GM19239 (cell line): ENCODE measurements around the gene RARG.

ENCODE experiments used
- DNase-seq: peaks from one replicate; pipeline ENCODE4 v3.0.0; 2011; ENCODE audit warnings: low spot score; ENCODE audit not compliant: insufficient read length
- FAIRE-seq: peaks from 2 replicates; lab custom pipeline; 2011; peaks lifted over from hg19 to GRCh38; lab: Jason Lieb, UNC

The RARG gene

DNA sequence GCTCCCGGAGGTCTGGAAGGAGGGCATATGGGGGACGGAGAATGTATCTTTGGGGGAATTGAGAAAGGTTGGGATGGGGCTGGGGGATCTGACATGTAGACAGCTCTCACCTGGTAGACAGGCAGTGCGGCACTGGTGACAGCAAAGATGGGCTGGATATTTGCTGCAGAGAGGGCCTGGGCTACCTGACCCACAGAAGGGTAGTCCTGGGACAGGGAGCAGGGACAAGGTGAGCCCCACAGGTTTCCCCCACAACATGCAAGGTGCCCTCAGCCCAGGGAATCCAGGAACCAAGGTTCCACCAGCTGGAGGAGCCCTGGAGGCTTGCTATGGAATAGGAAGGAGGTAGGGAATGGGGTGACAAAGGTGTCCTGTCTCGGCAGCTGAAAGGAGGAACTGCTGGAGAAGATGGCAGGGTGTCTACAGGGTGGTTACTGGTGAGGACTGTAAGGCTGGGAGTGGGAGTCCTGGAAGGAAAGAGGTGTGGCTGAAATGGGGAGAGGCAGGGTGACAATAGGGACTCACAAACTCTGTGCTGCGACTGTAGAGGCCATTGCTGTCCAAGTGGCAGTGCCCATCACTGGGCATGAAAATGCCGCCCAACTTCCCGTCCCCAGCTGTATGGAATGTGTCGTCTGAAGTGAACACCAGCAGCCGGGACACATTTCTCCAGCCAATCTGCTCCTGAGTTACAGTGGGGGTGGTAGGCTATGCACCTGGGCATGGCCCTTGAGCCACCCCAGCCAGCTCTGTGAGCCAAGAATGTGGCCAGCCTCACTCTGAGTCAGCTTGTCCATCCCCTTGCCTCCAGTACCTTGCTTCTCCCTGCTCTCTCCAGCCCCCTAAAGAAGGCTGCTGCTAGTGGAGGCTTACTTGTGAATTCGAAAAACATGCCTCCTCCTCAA, 36.2 kb downstream of the RARG start:
- no peak for DNase-seq
- no peak for FAIRE-seq

DNA sequence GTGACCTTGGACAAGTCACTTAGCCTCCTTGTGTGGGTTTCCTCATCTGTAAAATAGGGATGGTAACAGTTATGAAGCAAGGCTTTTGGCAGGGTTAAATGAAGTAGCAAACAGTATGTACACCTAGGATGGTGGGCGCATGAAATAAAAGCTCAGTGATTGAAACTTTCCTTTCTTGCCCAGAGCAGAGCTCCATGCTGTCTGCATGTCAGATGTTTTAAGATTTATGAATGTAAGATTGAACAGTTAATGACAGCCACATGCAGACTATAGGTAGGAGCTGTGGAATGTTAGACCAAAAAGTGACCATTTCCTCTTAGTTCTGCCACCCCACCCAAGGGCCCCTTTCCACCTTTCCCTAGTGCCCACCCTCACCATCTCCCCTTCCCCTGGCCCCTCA, 37.0 kb downstream of the RARG start:
- DNase-seq (no peak), FAIRE-seq (no peak)

DNA sequence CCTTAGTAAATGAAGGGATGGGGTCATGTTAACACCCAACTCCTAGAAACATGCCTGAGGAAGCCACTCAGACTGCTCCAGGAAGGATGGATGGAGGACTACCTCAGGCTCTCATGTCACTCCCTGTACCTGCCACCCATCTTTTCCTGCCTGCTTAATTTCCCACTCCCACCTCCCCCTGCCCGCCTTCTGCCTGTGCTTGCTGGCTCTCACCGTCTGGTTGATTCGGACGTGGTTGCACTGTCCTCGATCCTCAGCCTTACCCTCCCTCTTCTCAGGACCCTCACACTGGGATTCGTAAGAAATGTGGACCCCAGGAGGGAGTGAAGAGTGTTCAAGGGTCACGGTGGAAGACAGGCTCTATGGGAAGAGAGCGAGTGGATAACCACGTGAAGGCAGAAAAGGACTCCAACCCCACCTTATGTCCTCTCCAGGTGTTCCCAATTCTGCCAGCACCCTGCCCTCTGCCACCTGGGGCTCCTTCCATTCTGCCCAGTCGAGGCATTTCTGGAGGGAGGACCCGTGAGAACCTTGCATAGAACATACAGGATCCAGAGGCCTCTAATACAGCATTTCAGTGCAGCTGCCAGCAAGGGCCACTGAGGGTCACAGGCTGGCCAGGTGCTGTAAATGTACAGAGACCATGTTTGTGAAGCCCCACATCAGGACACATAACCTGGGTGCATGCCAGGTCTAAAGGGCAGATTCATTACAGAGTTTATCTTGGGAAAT, 37.9 kb downstream of the RARG start:
- FAIRE-seq, result no peak

DNA sequence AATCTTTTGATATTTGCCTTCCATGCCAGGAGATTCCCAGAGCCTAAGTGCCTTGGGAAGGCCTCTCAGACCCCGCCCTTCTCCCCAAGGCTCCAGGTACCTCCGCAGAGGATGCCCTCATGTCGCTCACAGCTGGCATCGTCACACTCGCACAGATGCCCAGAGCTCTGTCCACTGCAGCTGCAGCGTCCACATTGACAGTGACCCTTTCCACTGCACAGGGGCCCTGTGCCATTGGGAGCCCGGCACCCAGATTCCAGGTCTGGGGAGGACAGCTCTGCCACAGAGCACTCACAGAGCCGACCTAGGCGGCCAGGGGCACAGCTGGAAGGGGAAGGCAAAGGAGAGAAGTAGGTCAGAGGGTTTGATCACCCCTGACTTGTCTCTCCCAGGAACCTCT, 39.0 kb downstream of the RARG start:
- no peak for FAIRE-seq
- no peak for DNase-seq

More for the DNA sequence above, 37.9 kb downstream of the RARG start:
- DNase-seq, result no peak

DNA sequence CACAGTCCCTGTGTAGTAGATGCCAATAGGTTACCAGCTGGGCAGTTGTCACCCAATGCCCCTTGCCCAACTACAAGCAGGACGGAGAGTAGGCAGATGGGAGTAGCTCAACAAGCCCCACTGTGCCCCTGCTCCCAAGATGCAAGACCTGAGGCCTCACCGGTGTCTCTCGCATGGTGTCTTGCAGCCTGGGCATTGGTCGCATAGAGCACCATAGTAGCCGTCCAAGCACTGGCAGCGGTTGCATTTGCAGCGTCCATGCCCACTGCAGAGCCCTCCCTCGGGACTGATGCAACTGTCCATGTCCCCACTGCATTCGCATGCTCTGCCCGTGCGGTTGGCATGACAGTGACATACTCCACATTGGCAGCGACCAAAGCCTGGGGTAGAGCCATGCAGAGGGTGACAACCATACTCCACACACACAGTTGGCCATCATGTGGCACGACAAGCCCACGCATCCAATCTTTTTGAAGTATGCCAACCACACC, 39.4 kb downstream of the RARG start:
- no peak for DNase-seq
- FAIRE-seq, result no peak

DNA sequence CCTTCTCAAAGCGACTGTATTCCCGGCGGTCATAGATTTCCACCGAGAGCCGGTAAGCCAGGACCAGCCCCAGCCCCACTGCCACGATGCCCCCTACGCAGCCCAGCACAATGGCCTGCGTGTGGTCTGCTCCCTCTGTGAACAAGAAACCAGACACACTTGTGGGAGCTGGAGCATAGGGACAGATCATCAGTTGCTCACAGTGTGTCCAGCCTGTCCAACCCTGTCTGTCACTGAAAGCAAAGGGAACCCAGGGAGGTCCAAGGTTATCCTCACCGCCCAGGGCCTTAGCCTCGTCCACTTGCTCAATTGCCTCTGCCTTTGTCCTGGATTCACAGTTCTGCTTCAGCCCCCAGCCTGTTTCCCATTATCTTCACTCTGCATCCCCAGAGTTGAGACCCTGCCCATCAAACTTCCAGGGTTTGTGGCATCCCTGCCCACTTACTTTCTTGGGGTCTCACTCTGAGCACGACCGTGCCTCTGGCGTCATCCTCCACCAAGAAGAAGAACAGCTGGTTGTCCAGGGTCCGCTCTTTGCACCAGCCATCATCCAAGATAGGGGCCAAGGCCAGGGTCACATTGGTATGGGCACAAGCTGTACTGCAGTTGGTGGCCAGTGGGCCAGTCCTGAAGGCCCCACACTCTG, 40.0 kb downstream of the RARG start:
- DNase-seq, result no peak
- no peak for FAIRE-seq

DNA sequence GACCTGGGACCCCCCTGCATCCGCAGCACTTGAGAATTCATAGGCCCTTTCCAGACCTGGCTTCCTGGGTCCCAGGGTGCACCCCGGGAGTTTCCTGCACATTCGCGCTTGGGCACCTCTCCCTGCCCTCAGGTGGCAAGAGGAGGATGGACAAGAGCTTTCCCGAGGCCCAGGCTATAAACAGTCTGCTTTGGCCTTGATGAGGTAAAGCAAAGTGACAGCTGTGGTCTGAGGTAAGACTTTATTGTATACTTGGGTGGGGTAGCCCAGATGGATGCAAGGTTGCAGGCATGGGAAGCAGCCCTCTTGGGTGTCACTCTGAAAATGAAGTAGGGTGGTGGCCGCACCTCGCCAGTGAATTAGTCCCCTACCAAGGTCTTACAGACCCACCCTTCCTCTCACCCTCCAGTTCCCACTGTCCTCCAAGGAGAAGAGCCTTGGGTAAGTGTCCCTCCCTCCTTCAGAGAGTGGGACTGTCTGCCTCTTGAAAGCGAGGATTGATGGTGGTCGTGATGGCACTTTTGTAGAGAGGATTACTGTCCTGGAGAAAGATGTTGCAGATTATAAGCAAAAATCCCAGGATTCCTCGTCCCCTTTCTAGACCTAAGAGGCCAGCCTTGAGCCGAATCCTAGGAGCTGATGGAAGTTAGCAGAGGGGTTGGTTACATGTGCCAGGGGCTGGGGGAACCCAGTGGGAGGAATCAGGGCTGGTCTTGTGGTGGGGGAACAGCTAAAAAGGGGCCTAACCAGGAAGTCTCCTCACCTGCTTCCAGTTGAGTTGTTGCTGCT, 40.7 kb downstream of the RARG start:
- FAIRE-seq, result no peak
- no peak for DNase-seq

DNA sequence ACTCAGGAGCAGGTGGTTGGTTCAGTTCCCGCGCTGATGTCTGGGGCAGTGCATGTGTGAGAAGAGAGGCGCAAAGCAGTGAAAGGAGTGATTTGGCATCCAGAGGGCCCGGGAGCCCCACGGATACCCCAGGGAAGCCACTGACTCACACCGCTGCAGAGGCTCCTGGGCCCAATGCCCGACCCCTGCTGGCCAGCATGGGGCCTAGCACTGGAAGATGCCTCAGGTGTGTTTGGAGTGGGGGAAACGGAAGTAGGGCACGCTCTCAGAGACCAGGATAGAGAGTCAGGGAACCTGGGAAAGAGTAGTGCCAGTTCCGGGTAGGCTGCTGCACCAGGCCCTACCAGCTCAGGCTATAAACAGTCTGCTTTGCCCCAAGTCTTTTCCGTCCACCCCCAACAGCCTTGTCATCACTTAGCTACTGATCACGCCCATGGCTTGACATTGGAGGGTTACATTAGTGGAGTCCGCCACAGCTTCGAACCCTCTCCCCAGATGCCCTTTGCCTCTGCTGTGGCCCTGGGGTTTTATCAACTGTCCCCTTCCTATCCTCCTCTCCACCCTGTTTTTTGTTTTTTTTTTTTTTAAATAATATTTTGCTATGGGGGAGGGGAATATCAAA, 41.8 kb downstream of the RARG start:
- DNase-seq (no peak), FAIRE-seq (peak; percentile 79)

DNA sequence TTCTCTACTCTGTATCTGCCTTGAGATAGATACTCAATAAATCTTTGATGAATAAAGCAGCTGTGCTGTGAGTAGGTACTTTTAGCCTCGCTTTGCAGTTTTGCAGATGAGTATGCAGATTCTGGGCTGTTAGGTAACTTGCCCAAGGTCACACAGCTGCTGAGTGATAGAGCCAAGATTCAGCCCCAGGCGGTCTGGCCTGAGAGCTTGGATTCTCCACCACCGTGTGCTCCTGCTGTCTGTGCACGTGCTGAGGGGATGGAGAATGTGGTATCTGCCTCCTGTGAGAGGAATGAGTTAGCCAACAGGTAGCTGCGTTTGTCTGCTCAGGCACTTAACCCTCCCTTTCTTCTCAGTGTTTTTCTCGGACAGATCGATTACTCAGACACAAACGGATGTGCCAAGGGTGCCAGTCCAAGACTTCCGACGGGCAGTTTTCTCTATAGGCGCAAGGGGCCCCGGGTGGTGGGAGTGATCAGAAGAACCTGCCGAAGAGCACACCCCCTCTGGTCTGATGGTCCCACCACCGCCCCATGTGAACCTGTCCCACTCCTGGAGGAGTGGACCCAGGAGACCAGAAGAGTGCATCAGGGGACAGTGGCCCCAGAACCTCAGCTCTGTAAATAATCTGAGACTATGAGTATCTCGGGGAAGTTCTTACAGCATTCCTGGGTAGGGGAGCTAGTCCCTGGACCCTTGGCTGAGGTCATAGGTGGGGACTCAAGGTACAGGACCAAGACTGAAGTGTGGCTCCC, 44.7 kb downstream of the RARG start:
- no peak for DNase-seq
- FAIRE-seq, result no peak

DNA sequence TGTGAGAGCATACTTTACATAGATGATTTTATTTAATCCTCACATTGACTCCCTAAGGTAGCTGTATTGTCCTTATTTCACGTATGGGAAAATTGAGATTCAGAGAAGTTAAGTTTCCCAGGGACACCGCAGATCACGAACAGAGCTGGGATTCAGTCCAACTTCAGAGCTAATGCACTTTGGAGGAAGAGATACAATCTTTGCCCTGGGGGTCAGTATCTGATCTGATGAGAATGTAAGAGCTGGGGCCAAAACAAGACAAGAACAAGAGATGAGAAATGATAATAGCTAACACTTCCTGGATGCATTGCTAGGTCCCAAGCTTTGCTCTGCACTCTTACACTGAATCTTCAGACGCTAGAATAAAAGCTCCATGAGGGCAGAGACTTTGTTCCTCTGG, 45.3 kb downstream of the RARG start:
- FAIRE-seq (no peak), DNase-seq (no peak)

DNA sequence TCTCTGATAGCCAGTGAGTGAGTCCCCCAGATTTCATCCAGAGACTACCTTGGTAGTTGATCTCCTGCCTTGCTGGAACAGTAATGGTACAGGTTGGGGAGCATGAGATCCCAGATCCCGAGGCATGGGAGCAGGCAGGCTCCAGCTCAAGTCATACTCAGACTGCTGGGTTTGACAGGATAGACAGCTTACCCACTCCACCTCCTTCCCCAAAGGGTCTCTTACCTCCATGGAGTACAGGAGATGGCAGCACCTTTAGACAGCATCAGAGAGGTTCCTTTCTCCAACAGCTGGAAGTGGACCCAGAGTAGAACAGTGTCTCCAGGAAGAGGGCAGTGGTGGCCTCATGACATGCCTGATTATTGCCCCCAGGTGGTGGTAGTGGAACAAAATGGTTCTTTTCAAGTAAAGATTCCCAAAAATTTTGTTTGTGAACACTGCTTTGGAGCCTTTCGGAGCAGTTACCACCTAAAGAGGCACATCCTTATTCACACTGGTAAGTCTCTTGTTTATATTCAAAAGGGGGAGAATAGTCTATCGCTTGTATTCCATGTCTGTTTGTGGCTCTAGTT, 46.3 kb downstream of the RARG start:
- no peak for FAIRE-seq
- DNase-seq, result no peak

DNA sequence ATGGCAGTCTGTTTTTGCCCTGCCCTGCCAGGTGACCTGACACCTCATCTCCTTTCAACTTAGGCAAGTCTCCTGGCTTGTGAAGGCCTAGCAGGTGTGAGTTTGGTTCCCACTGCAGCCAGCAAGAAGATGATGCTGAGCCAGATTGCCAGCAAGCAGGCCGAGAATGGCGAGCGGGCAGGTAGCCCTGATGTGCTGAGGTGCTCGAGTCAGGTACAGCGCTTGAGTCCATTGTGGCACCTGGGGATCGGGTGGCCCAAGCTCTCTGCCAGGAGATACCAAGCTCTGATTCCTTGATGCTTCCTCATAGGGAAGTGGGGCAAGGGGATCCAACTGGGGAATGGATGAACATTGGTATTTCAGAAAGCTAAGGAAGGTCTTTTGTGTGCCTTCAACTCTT, 47.2 kb downstream of the RARG start:
- no peak for FAIRE-seq
- DNase-seq, result no peak

DNA sequence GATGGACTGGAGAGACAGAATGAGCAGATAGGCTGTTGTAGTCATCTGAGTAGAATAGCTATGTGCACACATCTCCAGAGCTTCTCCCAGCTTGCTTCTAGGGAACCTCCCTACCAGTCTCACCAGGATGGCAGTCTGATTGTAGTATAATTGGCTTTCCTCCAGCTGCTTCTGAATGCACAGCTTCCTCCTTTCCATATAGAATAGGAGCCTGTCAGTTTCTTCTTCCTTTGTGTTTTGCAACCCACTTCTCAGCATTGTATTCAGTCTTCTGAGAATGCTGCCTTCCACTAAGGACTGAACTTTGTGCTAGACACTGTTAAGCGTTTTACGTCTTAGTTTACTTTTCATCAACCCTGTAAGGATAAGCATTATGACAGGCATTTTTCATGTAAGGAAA, 49.1 kb downstream of the RARG start:
- DNase-seq (no peak), FAIRE-seq (no peak)

DNA sequence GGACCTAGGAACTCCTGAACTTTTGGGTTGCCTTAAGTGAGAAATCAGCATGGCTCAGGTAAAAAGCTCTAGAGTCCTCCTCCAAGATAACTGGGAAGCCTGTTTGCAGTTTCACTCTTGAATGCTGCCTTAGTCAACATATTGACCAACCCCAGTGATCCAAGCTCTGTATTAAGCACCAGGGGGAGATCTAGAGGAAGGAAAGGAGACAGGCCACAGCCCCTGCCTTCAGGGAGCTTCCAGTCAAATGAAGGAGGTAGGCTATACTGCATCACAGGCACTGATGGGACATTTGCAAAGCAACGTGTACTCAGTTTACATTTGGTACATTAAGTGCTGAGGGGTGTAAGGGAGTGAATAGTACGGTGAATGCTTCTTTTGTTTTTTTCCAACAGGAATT, 50.1 kb downstream of the RARG start:
- no peak for DNase-seq
- no peak for FAIRE-seq

DNA sequence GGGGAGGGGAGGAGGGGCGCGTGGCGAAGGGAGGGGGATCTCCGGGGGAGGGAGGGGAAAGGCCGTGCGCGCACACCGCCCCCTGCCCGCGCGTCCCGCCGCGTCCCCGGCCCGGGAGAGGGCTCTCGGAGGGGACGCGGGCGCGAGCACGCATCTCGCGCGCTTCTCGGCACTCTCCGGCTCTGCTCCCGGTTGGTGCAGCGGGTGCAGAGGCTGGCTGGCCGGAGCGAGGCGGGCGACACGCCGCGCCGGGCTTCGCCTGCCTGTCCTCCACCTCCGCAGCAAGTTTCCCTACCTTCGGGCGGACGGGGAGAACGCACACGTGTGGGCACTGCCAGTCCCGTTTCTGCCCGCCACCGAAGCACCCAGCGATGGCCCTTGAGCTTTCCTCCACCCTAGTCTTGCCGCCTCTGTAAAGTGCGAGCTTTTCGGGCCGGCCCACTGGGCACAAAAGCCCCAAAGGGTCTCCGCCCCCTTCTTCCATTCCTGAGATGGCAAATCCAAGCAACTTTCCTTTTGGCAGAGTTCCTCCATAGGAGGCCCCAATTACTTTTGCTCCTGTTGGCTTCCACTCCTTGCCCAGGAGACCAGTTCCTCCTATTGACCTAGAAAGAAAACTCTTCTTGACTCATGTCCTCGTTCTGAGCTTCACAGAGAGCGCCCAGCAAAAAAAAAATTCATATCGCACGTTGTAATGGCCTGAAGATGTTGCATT, 50.9 kb downstream of the RARG start:
- no peak for FAIRE-seq
- peak; percentile 79 for DNase-seq

DNA sequence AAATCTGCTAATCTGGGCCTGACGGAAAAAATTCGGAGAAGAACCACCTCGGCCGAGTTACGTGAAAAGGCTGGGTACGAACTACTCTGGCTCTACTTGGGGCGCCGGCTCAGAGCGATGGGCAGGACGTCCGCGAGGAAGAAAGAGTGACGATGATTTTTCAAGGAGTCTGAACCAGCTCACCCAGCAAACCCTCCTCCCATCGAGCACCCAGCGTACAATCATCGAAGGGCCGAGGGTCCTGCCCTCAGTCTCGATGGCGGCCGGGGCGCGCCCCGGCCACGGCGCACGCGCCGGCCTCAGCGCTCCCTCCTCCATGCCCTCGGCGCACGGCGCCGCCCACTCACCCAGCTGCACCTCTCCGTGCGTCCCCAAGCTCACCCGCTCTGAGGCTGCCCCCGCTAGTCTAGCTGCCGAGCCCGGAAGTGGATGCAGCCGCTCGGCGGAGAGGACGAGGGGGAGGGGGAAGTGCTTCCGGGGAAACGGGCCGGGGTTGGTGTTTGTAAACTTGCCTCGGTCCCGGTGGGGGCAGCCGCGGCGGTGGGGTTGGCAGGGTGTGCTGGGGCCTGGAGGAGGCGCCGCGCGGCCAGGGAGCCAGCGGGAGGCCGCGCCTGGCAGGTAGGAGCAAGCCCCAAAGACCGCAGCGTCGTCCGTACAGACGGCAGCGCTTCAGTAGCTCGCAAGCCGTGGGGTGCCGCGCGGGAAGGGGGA, 51.6 kb downstream of the RARG start, which contains the start of the genes CSAD and ZNF740:
Gene CSAD, minus strand, starts transcription at position 706 of the 711 bp plus-strand sequence. CDS start 7,455 bp downstream, outside the sequence.
Gene ZNF740, plus strand, starts transcription at position 503 of the 711 bp plus-strand sequence. CDS start 1,262 bp downstream, outside the sequence.
- peak; percentile 86 for FAIRE-seq

DNA sequence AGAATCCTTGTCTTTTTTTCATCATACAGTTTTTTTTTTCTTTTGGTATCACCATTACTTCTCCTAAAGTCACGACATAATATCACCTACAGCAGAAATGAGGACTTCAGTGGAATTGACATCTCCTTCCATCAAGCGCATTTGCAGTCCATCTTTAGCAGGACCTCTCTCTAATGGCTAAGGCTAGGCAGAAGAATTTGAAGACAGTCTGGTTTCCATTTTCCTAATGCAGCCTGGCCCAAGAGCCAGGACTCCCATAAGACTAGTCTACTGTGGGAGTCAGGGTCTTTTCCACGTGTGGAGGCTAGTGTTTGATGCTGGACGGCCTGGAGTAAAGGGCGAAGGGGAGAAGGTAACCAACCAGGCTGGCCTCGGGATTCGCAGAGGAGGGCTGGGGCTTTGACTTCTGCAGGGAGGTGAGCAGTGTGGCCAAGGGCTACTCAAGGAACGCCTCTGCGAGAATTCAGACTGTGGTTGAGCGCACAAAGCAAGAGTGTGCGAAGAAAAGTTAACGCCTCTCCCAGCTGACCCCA, 52.3 kb downstream of the RARG start:
- peak; percentile 18 for FAIRE-seq

More for the DNA sequence above, 51.6 kb downstream of the RARG start, which contains the start of the genes CSAD and ZNF740:
- DNase-seq, result peak; percentile 96

More for the DNA sequence above, 52.3 kb downstream of the RARG start:
- no peak for DNase-seq
